Central memory CD4-positive, alpha-beta T cell (primary cell): ENCODE measurements around the gene CD1C.
"Not testable (repeated sequence)": the region's sequence is repeated elsewhere in the genome, so short reads cannot be mapped to it uniquely, and the experiment has no call there.

Source experiments
- DNase-seq: peaks from one replicate; pipeline ENCODE4 v3.0.0; 2022

CD1C gene

GRCh38 chr1:158329300-158329699 lies 39.6 kb downstream of the CD1C start:
- DNase-seq: no peak

GRCh38 chr1:158329733-158330132 lies 40.0 kb downstream of the CD1C start:
- no peak for DNase-seq

- no peak for DNase-seq
These were observed 40.8 kb downstream of the CD1C start for GRCh38 chr1:158330391-158331105.

GRCh38 chr1:158331106-158331425 lies 41.3 kb downstream of the CD1C start:
- DNase-seq: no peak

- DNase-seq: no peak
These were observed 41.9 kb downstream of the CD1C start, which contains the start of gene CD1B for GRCh38 chr1:158331481-158332150. TSS of gene CD1B (minus strand) at chr1:158331531. CDS start at chr1:158331423, 108 bp downstream.

- DNase-seq: no peak
These were observed 43.9 kb downstream of the CD1C start for GRCh38 chr1:158333405-158334155.

- no peak for DNase-seq
These were observed 44.9 kb downstream of the CD1C start for GRCh38 chr1:158334526-158335212.

- no peak for DNase-seq
These were observed 45.5 kb downstream of the CD1C start for GRCh38 chr1:158335213-158335532.

- DNase-seq: not testable (repeated sequence)
These were observed 46.7 kb downstream of the CD1C start for GRCh38 chr1:158336413-158336812.
